Ascending aorta (tissue), 2 donors: ENCODE measurements around the gene TRIM17. TPM values are rescaled to one million over a fixed set of nuclear protein-coding genes. Genes with fewer than 3 reads are reported as not detected.

ENCODE experiments used
- DNase-seq, 2 donors: peaks; one replicate each; pipeline ENCODE4 v3.0.0-alpha.2; 2019; ENCODE audit warnings: low spot score in 2 of 2
- H3K27ac ChIP-seq, 2 donors: fragments of 200-600 bp; sonication (generic); one replicate each; pipeline ENCODE4 v1.5.1; 2016 to 2017; ENCODE audit warnings: mild to moderate bottlenecking in 1 of 2
- H3K27me3 ChIP-seq: fragments of 200-600 bp; sonication (generic); one replicate; pipeline ENCODE4 v1.5.1; 2017
- H3K36me3 ChIP-seq, 2 donors: fragments of 200-600 bp; sonication (generic); one replicate each; pipeline ENCODE4 v1.5.1; 2016
- H3K4me1 ChIP-seq, 2 donors: fragments of 200-600 bp; sonication (generic); one replicate each; pipeline ENCODE4 v1.5.1; 2016 to 2017; ENCODE audit warnings: mild to moderate bottlenecking in 1 of 2
- H3K4me3 ChIP-seq, 2 donors: fragments of 200-600 bp; sonication (generic); one replicate each; pipeline ENCODE4 v1.5.1; 2016 to 2017; ENCODE audit warnings: mild to moderate bottlenecking in 1 of 2
- H3K9me3 ChIP-seq, 2 donors: fragments of 200-600 bp; sonication (generic); one replicate each; pipeline ENCODE4 v1.5.1; 2016
- intact Hi-C: fragments of 100-400 bp; cut with DNase I; formaldehyde crosslinking; loops from one replicate; pipeline ENCODE4 v1.15.1; 2023
- total RNA-seq: library from RNA; depleted of rRNA; stranded (reverse); fragments of >200 nt; gene quantifications from one replicate; pipeline ENCODE4 v1.1.0, GENCODE V29; 2016
- TF ChIP-seq, protein P1 (sequence below), 3 experiments: fragments of 200-600 bp in 2 of 3; fragments of 450-650 bp in 1 of 3; sonication (generic) in 2 of 3; IDR thresholded peaks; one replicate each; pipeline ENCODE4 v1.5.1; 2016 to 2019; ENCODE audit warnings: antibody characterized with exemption in 3 of 3, mild to moderate bottlenecking in 1 of 3, moderate library complexity in 1 of 3

Gene TRIM17
- total RNA-seq, 1 donor from 2014 or later: not detected

DNA sequence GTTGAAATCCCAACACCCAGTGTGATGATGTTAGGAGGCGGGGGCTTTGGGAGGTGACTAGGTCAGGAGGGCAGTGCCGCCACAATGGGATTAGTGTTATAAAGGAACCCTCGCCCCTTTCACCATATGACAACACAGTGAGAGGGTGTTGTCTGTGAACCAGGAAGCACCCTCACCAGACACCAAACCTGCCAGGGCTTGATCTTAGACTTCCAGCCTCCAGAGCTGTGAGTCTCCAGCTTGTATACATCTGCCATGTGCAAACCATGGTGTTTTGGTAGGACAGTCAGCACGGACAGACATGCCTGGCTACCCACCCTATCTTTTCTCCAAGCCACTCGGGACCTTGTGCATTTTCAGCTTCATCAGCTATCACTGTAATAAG, 14.0 kb downstream of the TRIM17 start:
- TF ChIP-seq, protein P1, sequence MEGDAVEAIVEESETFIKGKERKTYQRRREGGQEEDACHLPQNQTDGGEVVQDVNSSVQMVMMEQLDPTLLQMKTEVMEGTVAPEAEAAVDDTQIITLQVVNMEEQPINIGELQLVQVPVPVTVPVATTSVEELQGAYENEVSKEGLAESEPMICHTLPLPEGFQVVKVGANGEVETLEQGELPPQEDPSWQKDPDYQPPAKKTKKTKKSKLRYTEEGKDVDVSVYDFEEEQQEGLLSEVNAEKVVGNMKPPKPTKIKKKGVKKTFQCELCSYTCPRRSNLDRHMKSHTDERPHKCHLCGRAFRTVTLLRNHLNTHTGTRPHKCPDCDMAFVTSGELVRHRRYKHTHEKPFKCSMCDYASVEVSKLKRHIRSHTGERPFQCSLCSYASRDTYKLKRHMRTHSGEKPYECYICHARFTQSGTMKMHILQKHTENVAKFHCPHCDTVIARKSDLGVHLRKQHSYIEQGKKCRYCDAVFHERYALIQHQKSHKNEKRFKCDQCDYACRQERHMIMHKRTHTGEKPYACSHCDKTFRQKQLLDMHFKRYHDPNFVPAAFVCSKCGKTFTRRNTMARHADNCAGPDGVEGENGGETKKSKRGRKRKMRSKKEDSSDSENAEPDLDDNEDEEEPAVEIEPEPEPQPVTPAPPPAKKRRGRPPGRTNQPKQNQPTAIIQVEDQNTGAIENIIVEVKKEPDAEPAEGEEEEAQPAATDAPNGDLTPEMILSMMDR (IDR thresholded peaks at IDR 0.05): no peak
- Histone ChIP-seq H3K27me3 (no peaks in the 10 kb centered on the region), H3K9me3 (no peaks in the 10 kb centered on the region), H3K27ac (no peak overlapping the region), H3K4me1 (peaks cover 17 to 25% of the 10 kb centered on the region in 2 donors), H3K4me3 (no peak overlapping the region), H3K36me3 (peaks cover 8 to 33% of the 10 kb centered on the region in 2 donors)
- intact Hi-C loops: loop anchor here (10.0 kb wide), 1 partner anchor 188 kb away; no protein-coding TSS in a partner anchor
- no peak for DNase-seq

DNA sequence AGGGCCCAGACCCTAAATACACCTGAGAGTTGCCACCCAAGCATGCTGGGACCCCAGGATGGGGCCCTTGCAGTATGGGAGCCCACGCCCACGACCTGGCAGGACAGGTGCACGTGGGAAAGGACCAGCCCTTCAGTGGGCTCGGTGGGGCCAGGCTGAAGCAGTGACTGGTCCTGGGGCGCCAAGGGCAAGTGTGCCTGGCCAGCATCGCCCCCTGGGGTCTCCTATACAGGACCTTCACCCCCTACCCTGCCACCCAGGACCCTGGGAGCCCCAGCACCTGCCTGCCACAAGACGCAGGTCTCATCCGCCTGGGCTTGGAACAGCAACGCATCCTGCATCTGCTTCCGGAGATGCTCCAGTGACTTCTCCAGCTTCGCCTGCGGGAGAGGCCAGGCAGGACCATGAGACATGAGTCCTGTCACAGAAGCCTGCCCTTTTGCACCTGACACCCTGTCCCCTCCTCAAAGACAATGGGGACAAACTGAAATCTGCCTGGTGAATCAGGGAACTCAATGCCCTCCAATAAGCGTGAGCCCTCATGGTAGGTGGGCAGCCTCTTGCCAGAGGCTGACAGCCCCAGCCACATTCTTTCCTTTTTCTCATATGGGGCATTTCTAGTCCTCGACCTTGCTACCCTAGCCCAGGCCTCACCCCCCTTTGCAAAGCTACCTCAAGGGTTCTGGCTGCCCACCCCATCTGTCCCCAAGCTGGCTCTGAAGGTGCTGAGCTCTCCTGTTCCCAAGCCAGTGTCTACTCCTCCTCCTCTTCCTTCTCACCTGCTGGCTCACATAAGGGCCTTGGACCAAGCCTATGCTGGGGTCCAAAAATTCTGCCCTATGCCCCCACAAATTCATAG, 14.7 kb downstream of the TRIM17 start:
- intact Hi-C loops: loop anchor here (10.0 kb wide), 1 partner anchor 187 kb away; no protein-coding TSS in a partner anchor
- peaks cover 13 to 38% of the 10 kb centered on the region in 2 donors for H3K36me3 ChIP-seq
- DNase-seq: no peak

DNA sequence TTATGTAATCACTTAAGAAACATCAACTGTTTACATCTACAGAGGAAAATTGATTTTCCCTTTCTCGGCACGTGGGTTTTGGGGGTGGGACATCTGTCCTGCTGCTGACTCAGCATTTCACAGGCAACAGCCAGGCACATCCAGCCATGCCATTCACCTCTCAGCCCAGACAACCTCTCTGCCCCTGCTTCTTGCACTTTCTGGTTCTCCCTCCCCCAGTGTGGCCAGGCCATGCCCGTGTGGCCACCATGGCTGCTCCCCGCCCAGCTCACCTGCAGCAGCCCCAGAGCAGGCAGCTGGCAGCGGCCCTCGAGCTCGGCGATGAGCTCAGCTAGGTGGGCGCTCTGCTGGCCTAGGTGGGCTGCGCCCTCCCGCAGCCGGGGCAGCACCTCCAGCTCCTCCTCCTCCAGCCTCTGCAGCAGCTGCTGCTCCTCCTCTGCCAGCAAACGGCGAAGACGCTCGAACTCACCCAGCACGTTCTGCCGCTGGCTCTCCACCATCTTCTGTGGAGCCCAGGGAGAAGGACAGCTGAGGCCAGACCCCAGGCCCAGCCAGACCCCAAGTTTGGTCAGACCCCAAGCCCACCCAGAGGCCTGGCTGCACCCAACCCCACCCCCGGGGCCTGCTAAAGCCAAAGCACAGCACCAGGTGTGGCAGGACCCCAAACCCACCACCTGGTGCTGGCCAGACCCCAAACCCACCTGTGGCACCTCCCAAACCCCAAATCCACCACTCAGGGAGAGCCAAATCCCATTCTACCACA, 15.8 kb downstream of the TRIM17 start:
- no peak overlapping the region for H3K4me3 ChIP-seq
- TF ChIP-seq, protein P1 (IDR thresholded peaks at IDR 0.05): no peak
- peaks cover 23 to 49% of the 10 kb centered on the region in 2 donors for H3K36me3 ChIP-seq
- no peaks in the 10 kb centered on the region for H3K9me3 ChIP-seq
- no peak for DNase-seq
- H3K4me1 ChIP-seq: peaks cover 13 to 20% of the 10 kb centered on the region in 2 donors
- no peaks in the 10 kb centered on the region for H3K27me3 ChIP-seq
- no peak overlapping the region for H3K27ac ChIP-seq
- intact Hi-C loops: loop anchor here (10.0 kb wide), 1 partner anchor 186 kb away; no protein-coding TSS in a partner anchor

More for the DNA sequence above, 14.7 kb downstream of the TRIM17 start:
- no peaks in the 10 kb centered on the region for H3K27me3 ChIP-seq
- peaks cover 13 to 22% of the 10 kb centered on the region in 2 donors for H3K4me1 ChIP-seq
- no peak overlapping the region for H3K4me3 ChIP-seq
- H3K27ac ChIP-seq: no peak overlapping the region
- TF ChIP-seq, protein P1 (IDR thresholded peaks at IDR 0.05): no peak
- H3K9me3 ChIP-seq: no peaks in the 10 kb centered on the region

DNA sequence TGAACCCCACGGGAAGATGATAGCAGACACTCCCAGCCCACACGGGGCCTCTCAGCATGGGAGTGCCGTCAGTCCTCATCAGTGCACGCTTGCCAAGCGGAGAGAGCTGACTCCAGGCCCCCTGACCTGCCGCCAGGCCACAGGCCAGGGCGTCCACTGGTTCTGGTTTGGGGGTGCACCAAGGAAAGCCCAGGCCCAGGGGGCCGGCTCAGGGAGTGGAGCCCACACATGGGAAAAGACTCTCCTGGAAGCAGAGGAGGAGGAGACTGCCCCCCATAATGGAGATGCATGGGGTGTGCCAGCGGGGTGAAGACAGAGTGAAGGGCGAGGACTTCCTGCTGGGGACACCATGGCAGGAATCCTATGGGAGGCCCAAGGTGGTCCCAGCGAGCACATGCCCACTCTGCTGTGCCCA, 16.4 kb downstream of the TRIM17 start:
- H3K4me3 ChIP-seq: no peak overlapping the region
- H3K36me3 ChIP-seq: peaks cover 25 to 56% of the 10 kb centered on the region in 2 donors
- no peak overlapping the region for H3K27ac ChIP-seq
- no peaks in the 10 kb centered on the region for H3K27me3 ChIP-seq
- TF ChIP-seq, protein P1 (IDR thresholded peaks at IDR 0.05): no peak
- no peaks in the 10 kb centered on the region for H3K9me3 ChIP-seq
- DNase-seq: no peak
- intact Hi-C loops: loop anchor here (10.0 kb wide), 1 partner anchor 185 kb away; no protein-coding TSS in a partner anchor
- peaks cover 6 to 13% of the 10 kb centered on the region in 2 donors for H3K4me1 ChIP-seq

DNA sequence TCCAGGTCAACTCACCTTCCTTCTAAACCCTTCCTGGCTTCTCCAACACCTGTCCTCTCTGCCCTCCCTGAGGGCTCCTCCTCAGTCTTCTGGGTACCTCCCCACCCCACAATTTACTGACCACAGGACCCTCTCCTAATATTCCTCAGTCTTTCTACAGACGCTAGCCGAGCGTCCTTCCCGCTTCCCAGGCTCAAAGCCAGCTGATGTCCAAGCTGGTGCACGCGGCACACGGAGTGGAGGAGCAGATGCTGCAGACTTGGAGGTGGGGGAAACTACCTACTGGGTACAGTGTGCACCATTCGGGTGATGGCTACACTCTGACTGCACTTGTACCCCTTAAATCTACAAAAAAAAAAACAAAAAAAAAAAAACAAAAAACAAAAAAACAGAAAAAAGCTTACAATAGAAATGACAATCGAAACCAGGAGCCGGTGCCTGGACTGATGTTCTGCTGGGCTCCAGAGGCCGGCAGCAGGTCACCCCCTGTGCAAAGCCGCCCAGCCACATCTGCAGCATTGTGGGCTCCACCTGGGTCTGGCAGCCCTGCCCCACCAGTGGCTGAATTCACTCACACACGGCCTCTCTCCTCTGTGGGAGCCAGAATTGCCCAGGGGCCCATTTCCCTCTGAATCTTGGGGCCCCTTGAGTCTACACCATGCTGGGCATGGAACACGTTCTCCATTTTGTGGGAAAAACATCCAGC, 17.0 kb downstream of the TRIM17 start:
- peaks cover under 1 to 8% of the 10 kb centered on the region in 2 donors for H3K4me1 ChIP-seq
- H3K9me3 ChIP-seq: no peaks in the 10 kb centered on the region
- no peak overlapping the region for H3K4me3 ChIP-seq
- TF ChIP-seq, protein P1 (IDR thresholded peaks at IDR 0.05): no peak
- peaks cover 28 to 61% of the 10 kb centered on the region in 2 donors for H3K36me3 ChIP-seq
- H3K27me3 ChIP-seq: no peaks in the 10 kb centered on the region
- no peak overlapping the region for H3K27ac ChIP-seq
- intact Hi-C loops: loop anchor here (10.0 kb wide), 1 partner anchor 185 kb away; no protein-coding TSS in a partner anchor
- no peak for DNase-seq
